ENCODE results near the gene CHMP2A.
A peak's percentile ranks its signal among the peaks of the same experiment; 100 is the strongest.
"Not testable (repeated sequence)": the region's sequence is repeated elsewhere in the genome, so short reads cannot be mapped to it uniquely, and the experiment has no call there.

Gene CHMP2A

GRCh38 chr19:58555369-58555885 lies 522 bp upstream of the CHMP2A start:
- no peak for DNase-seq (ENCODE audit: low read depth)

GRCh38 chr19:58553799-58554493 lies 959 bp downstream of the CHMP2A start:
- no peak for DNase-seq (ENCODE audit: low read depth)

GRCh38 chr19:58552655-58553054 lies 2.2 kb downstream of the CHMP2A start:
- DNase-seq (ENCODE audit: low read depth), result no peak

DNA sequence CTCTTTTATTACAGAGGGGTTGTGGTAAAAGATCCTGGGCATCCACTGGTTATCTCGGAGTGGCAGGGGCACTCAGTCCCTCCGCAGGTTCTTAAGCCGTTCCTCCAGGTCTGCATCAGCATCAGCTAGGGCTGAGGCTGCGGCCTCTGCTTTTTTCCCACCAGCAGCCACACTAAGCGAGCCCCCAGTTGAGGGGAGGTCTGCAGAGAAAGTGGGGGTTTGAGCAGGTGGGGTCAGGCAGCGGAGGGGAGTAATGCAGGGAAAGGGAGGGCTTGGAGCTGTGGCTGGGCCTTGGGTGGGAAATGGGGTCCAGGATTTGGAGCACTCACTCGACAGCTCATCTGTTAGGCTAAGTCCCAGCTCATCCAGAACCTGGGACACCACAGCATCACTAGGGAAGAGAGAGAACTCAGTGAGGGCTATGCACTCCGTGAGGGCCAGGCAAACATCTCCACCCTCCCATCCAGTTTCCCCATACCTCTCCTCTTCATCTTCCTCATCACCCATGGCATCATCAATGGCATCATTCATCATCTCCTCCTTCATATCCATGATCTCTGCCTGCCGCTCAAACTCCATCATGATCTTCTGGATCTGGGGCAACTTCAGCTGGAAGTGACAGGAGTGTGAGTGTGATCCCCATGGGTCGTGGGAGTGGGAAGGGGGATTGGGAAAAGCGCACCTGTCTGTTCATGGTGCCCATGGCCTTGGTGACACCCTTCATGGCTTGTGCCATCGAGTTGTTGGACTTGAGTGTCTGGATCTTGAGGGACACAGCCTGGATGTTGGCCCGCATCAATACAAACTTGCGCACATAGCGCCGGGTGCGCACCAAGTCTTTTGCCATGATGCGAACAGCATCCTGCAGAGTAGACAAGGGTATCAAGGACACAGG lies 3.1 kb downstream of the CHMP2A start:
- DNase-seq (ENCODE audit: low read depth), result no peak

DNA sequence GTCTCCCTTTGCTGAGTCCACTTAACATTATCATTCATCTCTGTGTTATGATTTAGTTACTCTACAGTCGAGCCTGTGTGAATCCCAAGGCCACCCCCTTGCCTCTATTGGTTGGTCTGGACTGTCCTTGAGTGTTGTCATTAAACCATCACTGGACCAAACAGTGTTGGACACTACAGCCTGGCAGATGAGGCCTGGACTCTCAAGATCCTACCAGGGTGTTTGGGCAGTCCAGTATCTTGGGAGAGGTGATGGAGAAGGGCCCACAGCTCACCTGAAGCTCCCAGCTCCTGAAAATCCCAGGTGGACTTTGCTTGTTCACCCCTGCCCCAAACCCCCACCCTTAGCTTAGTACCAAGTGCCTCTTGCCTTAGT lies 3.8 kb downstream of the CHMP2A start:
- DNase-seq (ENCODE audit: low read depth), result no peak

DNA sequence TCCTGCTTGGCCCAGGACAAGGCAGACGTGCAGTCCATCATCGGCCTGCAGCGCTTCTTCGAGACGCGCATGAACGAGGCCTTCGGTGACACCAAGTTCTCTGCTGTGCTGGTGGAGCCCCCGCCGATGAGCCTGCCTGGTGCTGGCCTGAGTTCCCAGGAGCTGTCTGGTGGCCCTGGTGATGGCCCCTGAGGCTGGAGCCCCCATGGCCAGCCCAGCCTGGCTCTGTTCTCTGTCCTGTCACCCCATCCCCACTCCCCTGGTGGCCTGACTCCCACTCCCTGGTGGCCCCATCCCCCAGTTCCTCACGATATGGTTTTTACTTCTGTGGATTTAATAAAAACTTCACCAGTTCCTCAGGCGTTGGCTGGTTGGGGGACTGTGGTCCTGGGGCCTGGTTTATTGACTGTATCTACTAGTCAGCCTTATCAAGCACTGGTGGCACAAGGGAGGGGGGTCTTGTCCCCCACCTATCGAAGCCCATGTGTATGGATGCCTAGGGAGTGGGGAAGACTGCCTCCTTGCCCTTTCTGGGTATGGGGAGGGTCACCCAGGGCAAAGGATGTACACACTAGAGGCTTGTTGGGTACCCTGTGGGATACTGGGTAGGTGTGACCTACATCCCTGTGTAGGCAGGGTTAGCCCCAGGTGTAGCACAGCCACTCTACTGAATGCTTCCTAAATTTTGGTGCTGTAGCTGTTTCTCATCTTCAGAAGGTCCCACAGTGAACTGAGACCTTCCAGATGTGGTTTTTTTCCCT lies 4.4 kb downstream of the CHMP2A start:
- DNase-seq (ENCODE audit: low read depth), result no peak

DNA sequence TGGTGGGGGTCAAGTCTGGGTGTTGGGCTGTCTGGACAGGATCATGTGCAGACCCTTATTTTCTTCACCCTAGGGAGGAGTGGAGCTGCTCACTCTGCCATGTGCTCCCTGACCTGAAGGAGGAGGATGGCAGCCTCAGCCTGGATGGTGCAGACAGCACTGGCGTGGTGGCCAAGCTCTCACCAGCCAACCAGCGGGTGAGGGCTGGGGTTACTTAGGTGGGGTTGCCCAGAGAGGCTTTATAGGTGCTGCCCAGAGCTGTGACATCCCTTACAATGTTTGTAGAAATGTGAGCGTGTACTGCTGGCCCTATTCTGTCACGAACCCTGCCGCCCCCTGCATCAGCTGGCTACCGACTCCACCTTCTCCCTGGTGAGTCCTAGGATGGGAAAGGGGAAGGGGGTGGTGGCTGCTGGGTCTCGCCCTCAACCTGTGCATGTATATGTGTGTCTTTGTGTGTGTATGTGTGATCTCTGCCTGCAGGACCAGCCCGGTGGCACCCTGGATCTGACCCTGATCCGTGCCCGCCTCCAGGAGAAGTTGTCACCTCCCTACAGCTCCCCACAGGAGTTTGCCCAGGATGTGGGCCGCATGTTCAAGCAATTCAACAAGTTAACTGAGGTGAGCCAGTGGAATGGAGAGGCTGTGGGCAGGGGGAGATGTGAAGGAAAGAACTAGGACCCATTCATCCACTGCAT lies 5.1 kb downstream of the CHMP2A start:
- DNase-seq (ENCODE audit: low read depth), result no peak

GRCh38 chr19:58548859-58549663 lies 5.8 kb downstream of the CHMP2A start:
- no peak for DNase-seq (ENCODE audit: low read depth)

GRCh38 chr19:58547323-58548312 lies 7.3 kb downstream of the CHMP2A start:
- DNase-seq (ENCODE audit: low read depth), result no peak

GRCh38 chr19:58546019-58546530 lies 8.8 kb downstream of the CHMP2A start:
- no peak for DNase-seq (ENCODE audit: low read depth)

DNA sequence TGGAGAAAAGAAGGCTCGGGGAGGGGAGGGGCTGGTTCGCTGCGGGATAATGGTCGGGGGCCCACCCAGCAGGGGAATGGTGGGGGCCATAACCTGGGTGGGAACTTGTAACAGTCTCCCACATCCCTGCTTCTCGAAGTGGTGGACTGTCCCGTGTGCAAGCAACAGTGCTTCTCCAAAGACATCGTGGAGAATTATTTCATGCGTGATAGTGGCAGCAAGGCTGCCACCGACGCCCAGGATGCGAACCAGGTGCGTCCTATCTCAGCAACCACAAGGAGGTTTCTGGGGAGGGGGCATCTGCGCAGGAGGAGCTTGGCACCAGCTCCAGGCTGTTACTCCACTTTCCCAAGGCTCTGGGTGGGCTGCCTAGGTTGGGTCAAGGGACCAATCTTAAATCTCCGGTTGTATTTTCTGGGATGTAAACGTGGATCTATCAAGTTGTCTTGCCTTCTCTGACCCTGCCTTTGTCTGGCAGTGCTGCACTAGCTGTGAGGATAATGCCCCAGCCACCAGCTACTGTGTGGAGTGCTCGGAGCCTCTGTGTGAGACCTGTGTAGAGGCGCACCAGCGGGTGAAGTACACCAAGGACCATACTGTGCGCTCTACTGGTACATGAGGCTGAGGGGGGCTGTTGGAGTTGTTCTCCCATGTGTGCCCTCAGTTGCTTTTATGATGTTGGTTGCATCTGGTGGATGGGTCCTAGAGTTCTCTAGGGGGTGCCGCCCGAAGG lies 9.5 kb downstream of the CHMP2A start:
- DNase-seq (ENCODE audit: low read depth), result no peak

DNA sequence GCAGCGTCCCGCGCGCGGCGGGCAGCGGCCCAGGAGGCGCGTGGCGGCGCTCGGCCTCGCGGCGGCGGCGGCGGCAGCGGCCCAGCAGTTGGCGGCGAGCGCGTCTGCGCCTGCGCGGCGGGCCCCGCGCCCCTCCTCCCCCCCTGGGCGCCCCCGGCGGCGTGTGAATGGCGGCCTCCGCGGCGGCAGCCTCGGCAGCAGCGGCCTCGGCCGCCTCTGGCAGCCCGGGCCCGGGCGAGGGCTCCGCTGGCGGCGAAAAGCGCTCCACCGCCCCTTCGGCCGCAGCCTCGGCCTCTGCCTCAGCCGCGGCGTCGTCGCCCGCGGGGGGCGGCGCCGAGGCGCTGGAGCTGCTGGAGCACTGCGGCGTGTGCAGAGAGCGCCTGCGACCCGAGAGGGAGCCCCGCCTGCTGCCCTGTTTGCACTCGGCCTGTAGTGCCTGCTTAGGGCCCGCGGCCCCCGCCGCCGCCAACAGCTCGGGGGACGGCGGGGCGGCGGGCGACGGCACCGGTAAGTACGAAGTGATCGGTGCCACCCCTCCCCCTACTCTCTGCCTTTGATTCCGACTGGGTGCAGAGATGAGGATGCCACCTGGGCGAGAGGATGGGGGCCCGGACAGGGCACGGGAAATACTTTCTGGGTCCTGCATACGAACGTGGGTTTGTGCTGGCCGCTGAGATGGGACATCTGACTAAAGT lies 10.2 kb downstream of the CHMP2A start:
- DNase-seq (ENCODE audit: low read depth), result peak; percentile 75

DNA sequence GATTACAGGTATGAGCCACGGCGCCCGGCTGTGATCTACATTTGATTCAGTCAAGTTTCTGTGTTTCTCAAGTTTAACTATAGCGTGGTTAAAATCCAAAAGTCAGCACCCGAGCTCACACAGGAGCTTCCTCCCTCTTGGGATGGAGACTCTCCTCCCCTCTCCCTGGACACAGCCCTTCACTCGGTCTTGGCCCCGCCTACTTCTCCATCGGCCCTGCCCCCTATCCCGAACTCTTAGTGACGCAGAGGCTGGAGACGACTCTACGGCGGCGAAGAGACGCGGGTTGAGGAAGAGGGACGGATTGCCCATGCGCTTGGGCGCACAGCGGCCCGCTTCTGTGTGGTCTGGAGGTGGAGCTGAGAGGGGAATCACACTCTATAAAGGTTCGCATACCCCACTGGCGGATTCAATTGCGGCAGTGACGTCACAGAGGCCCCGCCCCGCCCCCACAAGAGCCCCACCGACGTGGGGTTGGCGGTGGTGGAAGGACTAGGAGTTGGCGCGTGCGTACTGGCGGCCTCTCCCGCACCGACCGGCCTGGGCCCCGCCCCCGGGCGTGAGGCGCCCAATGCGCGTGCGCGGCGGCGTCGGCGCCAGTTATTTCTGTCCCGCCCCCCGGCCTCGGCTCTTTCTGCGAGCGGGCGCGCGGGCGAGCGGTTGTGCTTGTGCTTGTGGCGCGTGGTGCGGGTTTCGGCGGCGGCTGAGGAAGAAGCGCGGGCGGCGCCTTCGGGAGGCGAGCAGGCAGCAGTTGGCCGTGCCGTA lies 10.9 kb downstream of the CHMP2A start, which contains the start of gene TRIM28:
Gene TRIM28, plus strand, starts transcription at position 239 of the 765 bp plus-strand sequence. CDS start 694 bp downstream, outside the sequence.
- DNase-seq (ENCODE audit: low read depth), result peak; percentile 100

GRCh38 chr19:58542641-58543372 lies 12.1 kb downstream of the CHMP2A start:
- not testable (repeated sequence) for DNase-seq (ENCODE audit: low read depth)

DNA sequence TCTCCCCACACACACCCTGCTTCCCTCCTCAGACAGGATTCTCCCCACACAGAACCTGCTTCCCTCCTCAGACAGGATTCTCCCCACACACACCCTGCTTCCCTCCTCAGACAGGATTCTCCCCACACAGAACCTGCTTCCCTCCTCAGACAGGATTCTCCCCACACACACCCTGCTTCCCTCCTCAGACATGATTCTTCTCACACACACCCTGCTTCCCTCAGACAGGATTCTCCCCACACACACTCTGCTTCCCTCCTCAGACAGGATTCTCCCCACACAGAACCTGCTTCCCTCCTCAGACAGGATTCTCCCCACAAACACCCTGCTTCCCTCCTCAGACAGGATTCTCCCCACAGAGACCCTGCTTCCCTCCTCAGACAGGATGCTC lies 15.7 kb downstream of the CHMP2A start:
- DNase-seq (ENCODE audit: low read depth), result not testable (repeated sequence)
